Measurements from ENCODE around the gene PGBD5.

PGBD5 gene

DNA sequence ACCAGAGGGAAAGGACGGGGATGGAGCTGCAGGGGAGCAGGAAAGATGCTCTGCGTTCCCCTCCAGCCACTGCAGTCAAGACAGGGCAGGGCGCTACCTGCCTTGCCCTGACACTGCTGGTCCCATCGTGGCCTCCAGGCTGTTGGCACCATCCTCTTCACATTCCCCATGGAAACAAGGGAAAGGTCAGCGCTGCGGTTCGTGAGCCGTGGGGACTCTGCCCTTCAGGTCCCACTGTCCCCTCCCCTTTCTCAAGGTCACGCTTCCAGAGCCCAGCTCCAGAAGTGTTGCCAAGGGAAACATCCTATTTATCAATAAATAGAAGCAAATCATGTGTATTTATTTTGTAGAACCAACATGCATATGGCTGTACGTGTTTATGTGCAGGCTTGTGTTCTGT lies 56.0 kb downstream of the PGBD5 start:
- no peak for DNase-seq
- H3K36me3 ChIP-seq = no peaks in the 10 kb centered on the region; the same call in 1 of the 2 replicates
- no peaks in the 10 kb centered on the region for H3K27me3 ChIP-seq (ENCODE audit: insufficient read depth, low read depth, severe bottlenecking)
- TF ChIP-seq CTCF (IDR thresholded peaks at IDR 0.05; ENCODE audit: low read depth, low read length) = no peak
- H3K27ac ChIP-seq = no peak overlapping the region
- no peaks in the 10 kb centered on the region for H3K9me3 ChIP-seq (ENCODE audit: severe bottlenecking)
- H3K4me3 ChIP-seq (ENCODE audit: low read depth, low read length) = no peak overlapping the region

DNA sequence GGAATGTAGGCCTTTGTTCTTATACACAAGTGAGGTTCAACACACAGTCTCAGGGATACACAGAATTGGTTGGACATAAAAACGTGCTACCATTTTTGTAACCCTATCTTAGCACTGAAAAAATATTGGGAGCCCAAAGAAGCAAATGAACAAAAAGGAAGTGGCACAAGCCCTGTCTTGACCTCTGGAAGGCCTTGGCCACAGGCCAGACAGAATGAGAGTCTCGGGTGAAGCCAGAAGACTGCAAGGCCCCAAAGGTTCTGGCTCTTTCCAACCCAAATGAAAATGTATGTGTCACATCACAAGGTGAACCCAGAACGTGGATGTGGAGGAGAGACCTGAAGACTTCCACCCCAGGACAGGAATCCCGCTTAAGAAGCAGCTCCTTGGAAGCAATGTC lies 57.3 kb downstream of the PGBD5 start:
- Histone ChIP-seq H3K27me3 (ENCODE audit: insufficient read depth, low read depth, severe bottlenecking) (no peaks in the 10 kb centered on the region), H3K27ac (no peak overlapping the region), H3K36me3 (no peaks in the 10 kb centered on the region; the same call in 1 of the 2 replicates), H3K4me3 (ENCODE audit: low read depth, low read length) (no peak overlapping the region), H3K9me3 (ENCODE audit: severe bottlenecking) (no peaks in the 10 kb centered on the region)
- DNase-seq = no peak
- TF ChIP-seq CTCF (IDR thresholded peaks at IDR 0.05; ENCODE audit: low read depth, low read length) = no peak

DNA sequence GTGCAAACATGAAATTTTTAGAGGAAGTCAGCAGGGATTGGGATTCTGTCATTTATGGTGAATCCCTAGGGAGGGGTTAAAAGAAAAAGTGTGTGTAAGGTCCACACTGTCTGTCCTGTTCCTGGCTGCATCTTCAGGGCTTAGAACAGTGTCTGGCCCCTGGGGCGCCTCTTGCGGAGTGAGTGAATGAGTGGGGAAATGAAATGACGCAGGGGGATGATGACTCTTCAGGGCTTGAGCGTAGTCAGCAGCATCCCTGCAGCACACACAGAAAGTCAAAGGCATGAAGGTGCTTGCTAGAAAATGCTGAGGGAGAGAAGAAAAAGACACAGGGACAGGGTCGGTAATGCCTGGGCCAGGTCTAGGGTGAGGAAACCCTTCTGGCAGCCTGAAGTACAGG lies 57.8 kb downstream of the PGBD5 start:
- TF ChIP-seq CTCF (IDR thresholded peaks at IDR 0.05; ENCODE audit: low read depth, low read length) = no peak
- no peak overlapping the region for H3K4me3 ChIP-seq (ENCODE audit: low read depth, low read length)
- no peaks in the 10 kb centered on the region for H3K9me3 ChIP-seq (ENCODE audit: severe bottlenecking)
- DNase-seq = no peak
- no peaks in the 10 kb centered on the region for H3K27me3 ChIP-seq (ENCODE audit: insufficient read depth, low read depth, severe bottlenecking)
- H3K36me3 ChIP-seq = no peaks in the 10 kb centered on the region; the same call in 1 of the 2 replicates
- no peak overlapping the region for H3K27ac ChIP-seq

- H3K36me3 ChIP-seq = no peaks in the 10 kb centered on the region; the same call in 1 of the 2 replicates
- no peak for TF ChIP-seq CTCF (IDR thresholded peaks at IDR 0.05; ENCODE audit: low read depth, low read length)
- peak; percentile 71 for DNase-seq
- no peak overlapping the region for H3K4me3 ChIP-seq (ENCODE audit: low read depth, low read length)
- no peaks in the 10 kb centered on the region for H3K9me3 ChIP-seq (ENCODE audit: severe bottlenecking)
- no peak overlapping the region for H3K27ac ChIP-seq
- no peaks in the 10 kb centered on the region for H3K27me3 ChIP-seq (ENCODE audit: insufficient read depth, low read depth, severe bottlenecking)
These were observed 59.6 kb downstream of the PGBD5 start for GRCh38 chr1:230366504-230366915.

DNA sequence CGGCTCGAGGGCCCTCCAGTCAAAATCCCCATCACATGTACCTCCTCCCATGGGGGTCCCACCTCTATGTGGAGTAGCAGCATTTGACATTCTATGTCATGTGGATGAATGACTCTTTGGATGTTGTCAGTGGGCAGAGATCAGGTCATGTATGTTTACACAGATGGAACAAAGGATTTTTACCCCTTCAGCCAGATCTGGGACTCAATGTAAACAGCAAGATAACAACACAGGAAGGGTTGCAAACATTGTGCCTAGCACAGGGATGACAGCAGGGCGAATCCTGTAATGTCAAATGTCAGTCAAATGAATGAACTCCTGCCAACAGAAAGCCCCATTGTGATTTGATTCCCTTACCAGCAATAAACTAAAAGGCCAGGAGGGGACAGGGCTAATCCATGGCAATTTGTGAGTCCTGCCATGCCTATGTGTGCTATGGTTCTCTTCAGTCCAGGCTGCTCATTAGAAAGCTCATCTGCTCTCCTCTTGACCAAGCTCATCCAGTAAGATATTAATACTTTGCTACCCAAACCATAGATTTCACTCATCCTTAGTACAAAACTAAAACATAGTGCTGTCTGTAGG lies 60.3 kb downstream of the PGBD5 start:
- peak; percentile 67 for TF ChIP-seq CTCF (IDR thresholded peaks at IDR 0.05; ENCODE audit: low read depth, low read length)
- DNase-seq = peak; percentile 40
- H3K9me3 ChIP-seq (ENCODE audit: severe bottlenecking) = no peaks in the 10 kb centered on the region

GRCh38 chr1:230362949-230363348 lies 63.2 kb downstream of the PGBD5 start:
- H3K36me3 ChIP-seq = no peaks in the 10 kb centered on the region
- no peak for TF ChIP-seq CTCF (IDR thresholded peaks at IDR 0.05; ENCODE audit: low read depth, low read length)
- no peak overlapping the region for H3K4me3 ChIP-seq (ENCODE audit: low read depth, low read length)
- no peak for DNase-seq
- H3K9me3 ChIP-seq (ENCODE audit: severe bottlenecking) = no peaks in the 10 kb centered on the region
- no peak overlapping the region for H3K27ac ChIP-seq
- no peaks in the 10 kb centered on the region for H3K27me3 ChIP-seq (ENCODE audit: insufficient read depth, low read depth, severe bottlenecking)

More for the DNA sequence above, 60.3 kb downstream of the PGBD5 start:
- no peaks in the 10 kb centered on the region for H3K27me3 ChIP-seq (ENCODE audit: insufficient read depth, low read depth, severe bottlenecking)
- H3K4me3 ChIP-seq (ENCODE audit: low read depth, low read length) = no peak overlapping the region
- no peak overlapping the region for H3K27ac ChIP-seq
- no peaks in the 10 kb centered on the region; the same call in 1 of the 2 replicates for H3K36me3 ChIP-seq
